Cerebellar nuclear complex (tissue), 1 donor: ENCODE data around the gene BACE2.

Experiments used
- DNase-seq, 2 experiments: peaks; one replicate each; lab custom pipeline; 2025; lab: John Stamatoyannopoulos, UW

The BACE2 gene

DNA sequence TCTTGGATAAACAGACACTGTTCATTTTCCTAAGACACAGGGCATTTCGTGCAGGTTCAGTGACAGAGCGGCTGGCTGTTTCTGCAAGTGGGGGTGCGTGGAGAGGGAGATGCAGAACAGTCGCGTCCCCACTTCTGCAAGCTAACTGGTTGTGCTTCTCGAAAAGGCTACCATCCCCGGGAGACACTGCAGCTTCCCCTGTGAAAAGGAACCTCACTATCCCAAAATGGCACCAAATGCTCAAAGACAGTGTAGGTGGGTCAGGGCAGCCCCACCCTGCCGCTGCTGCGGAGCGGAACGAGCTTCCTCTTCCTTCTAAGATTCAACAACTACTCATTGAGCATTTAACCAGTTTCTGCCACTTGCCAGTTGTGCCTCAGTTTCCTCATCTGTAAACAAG is 19.2 kb upstream of the BACE2 start:
- DNase-seq = no peak

DNA sequence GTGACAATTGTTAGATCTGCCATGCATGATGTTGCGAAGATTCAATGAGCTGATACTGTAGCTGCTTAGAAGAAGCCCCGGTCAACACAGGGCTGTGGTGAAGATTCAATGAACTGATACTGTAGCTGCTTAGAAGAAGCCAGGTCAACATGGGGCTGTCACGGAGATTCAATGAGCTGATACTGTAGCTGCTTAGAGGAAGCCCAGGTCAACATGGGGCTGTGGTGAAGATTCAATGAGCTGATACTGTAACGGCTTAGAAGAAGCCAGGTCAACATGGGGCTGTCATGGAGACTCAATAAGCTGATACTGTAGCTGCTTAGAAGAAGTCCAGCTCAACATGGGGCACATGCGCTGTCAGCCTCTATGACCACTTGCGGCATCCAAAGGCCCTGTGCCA is 18.8 kb upstream of the BACE2 start:
- DNase-seq = no peak

DNA sequence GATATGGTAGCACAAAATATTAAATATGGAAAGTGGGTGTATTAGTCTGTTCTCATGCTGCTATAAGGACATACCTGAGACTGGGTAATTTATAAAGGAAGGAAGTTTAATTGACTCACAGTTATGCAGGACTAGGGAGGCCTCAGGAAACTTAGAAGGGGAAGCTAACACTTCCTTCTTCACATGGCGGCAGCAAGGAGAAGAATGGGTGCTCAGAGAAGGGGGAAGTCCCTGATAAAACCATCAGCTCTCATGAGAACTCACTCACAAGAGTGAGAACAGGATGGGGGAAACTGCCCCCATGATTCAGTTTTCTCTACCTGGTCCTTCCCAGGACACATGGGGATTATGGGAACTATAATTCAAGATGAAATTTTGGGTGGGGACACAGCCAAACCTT is 15.8 kb upstream of the BACE2 start:
- no peak for DNase-seq

DNA sequence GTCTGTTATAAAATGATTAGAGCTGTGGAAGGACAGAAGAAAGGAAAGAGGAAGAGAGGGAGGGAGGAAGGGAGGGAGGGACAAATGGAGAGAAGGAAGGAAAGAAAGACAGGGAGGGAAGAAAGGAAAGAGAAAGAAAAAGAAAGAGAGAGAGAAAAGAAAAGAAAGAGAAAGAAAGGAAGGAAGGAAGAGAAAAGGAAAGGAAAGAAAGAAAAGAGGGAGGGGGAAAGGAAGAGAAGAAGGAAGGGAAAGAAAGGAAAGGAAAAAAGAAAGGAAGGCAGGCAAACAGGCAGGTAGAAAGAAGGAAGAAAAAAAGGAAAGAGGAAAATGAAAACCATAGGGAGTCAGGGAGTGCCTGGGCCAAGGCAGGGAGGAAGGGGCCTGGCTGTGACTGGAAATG is 14.5 kb upstream of the BACE2 start:
- DNase-seq = no peak

DNA sequence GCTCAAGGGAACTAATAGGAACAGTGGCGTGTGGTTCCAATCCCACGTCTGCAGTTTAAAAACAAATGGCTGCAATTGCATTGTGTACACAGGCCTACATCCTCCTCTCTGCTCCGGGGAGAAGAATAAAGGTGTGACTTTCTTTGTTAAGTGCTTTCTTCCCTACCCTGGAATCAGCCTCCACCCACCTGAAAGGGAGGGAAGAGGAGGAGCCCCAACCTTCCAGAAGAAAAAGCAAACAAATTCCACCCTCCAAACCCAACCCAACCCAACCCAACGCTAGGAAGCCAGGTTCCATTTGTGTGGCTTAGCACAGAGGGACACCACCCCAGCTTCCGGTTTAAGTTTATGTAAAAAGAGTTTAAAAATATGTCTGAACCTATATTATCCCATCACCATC is 11.8 kb upstream of the BACE2 start:
- DNase-seq = no peak

DNA sequence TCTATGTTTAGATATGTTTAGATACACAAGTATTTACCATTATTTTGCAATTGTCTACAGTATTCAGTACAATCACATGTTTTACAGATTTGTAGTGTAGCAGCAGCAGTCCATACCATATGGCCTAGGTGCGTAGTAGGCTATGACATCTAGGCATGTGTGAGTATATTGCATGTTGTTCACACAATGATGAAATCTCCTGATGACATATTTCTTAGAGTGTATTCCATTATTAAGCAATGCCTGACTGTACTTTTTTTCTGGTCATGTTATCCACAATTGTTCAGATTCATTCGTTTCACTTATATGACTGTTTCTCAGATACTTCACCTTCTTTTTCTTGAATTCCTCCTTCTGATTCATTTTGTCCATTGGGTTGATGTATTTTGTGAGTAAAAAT is 9.9 kb upstream of the BACE2 start:
- DNase-seq = no peak

DNA sequence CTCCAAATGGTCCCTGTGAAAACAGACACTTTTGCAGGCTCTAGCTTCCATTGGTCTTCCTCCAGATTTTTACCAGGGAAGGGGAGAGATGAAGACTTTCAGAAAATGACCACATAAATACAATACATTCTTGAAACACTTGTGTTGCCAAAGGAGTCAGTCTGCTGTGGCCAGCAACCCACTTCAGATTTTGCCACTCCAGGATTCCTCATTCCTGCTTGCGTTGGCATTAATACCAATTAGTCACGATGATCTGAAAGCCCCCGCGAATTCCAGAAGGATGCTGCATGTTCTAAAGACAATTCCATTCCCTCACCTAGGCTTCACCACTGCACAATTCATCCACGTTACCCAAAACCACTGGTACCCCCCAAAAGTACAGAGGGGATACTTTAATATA is 7.9 kb upstream of the BACE2 start:
- DNase-seq = no peak

DNA sequence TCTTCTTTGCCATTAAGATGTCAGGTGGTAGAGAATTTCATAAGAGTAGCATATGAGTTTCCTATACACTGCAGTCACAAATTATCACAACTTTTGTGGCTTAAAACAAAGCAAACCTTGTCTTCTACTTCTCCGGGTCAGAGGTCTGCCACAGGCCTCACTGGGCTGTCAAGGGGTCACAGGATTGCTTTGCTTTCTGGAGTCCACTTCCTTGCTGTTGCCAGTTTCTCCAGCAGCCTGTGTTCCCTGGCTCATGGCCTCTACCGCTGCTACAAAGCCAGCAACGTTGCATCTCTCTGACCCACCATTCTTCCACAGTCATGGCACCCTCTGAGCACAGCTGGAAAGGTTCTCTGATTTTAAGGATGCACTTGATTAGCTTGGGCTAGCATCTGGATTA is 6.5 kb upstream of the BACE2 start:
- no peak for DNase-seq

DNA sequence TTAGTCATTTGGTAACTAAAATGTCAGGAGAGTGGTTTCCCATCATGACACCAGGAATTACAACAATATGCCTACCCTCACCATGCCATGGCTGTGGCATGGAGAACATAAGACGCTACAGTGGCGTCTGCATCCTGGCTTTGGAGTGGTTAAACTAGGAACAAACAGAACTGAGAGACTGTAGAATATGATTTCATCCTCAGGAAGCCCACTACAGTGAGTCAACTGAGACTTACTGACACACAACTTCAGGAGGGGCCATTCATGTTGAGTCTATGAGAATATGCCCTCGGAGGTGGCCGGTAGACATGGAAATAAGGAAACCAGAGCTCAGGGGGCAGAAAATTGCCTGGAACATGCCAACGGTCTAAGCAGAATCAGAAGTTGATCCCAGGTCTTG is 5.9 kb upstream of the BACE2 start:
- DNase-seq = no peak

DNA sequence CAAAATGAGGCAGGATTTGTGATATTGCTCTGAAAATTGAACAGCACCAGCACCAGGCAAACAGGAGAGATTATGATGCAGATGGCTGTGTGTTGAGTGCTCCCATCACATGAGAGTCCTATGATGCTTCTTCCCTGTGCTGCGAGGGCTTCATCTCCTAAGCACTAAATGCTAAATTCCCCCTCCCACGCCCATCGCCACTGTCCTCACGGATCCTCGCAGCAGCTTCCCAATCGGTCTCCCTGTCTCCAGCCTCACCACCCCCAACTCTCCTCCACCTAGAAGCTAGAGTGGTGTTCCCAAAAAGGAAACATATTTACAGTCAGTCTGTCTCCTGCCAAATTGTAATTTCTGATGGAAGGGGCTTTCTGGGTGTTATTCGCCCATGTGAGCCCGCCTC is 4.9 kb upstream of the BACE2 start:
- no peak for DNase-seq

DNA sequence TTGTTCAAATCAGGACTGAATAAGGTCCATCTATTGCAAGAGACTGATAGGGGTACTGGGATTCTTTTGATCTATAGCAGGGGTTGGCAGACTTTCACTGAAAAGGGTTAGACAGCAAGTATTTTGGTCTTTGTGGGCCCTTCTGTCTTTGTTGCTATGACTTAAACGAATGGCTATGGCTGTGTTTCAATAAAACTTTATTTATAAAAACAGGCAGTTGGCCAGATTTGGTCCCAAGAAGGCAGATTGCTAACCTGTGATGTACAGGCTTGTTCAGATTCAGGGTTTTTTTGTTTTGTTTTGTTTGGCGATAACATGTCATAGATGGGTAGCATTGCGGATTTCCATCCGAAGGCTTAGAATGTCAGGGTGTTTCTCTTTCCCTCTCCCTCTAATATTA is 3.9 kb upstream of the BACE2 start:
- no peak for DNase-seq

DNA sequence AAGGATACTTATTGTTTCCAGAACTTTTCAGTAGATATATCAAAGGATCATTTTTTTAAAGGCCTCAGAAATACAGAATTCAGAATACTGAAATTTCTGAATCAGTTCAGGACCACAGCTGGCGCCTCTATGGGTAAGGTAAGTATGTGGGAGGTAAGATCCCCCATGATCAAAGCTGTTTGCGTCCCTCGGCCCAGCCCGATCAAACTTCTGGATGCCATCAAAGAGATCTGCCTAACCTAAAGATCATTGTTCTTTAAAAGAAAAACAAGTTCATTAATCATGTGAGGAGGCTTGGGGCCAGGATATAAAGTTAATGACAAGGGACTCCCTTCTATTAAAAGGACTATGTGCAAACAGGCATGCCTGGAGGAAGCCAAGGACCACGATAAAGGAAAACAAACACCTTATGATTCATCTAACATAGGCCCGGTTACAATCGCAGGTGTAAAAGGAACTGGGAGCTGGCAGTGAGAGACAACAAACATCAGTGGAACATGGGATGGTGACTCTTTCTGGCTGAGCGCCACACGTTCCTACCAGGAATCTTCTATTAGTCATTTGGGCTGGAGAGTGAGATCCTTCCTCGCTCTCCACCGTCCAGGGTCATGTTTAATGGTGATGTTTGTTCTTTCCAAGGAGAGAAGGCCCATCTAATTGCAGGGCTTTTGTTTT is 2.8 kb upstream of the BACE2 start:
- DNase-seq = no peak

DNA sequence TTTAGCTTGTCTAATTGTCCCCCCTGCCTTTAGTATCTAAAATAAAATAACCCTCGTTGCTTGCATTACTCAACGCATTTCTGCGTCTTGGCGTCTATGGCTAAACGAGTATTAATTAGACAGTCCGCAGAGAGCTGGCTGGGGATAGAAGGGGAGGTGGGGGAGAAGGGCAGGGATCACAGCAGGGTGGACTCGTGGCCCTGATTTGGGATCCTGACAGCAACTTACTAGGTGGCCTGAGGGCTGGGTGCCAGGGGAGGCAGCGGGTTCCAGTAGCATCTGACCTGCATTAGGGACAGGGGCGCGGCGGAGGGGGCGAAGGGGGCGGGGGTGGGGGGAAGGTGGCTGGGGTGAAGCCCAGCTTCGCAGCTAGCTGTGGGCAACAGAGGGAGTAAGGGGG is 1.1 kb upstream of the BACE2 start:
- DNase-seq = no peak

DNA sequence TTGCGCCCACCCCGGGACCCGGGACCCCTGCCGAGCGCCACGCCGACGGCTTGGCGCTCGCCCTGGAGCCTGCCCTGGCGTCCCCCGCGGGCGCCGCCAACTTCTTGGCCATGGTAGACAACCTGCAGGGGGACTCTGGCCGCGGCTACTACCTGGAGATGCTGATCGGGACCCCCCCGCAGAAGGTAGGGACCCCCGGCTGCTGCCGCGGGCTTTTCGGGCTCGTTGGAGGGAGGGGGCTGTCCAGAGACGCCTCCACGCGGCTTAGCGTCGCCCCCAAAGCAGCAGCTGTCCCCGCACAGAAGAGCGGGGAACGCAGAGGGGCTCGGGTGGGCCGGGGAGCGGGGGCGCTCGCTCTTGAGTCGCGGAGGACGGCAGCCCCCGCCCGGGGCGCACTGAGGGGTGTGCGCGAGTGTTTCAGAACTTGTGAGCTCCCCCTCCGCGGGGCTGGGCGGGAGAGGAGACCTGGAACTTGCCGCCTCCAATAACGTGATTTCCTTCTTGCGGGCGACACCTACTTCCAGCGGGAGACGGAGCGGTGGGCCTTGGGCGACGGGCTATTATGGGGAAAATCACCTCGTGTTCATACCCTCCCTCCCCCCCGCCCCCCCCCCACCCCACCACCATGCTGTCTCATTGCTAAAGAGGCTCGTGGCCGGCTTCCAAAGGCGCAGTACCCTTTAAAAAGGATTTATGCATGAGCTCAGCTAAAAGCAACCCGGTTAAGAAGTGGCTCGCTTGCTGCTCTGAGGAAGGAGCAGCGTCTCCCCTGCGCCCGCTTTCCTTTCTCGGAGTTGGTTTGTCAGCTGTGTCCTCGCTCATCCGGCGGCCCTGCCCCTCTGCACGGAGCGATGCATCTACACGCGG is 664 bp downstream of the BACE2 start:
- no peak for DNase-seq

DNA sequence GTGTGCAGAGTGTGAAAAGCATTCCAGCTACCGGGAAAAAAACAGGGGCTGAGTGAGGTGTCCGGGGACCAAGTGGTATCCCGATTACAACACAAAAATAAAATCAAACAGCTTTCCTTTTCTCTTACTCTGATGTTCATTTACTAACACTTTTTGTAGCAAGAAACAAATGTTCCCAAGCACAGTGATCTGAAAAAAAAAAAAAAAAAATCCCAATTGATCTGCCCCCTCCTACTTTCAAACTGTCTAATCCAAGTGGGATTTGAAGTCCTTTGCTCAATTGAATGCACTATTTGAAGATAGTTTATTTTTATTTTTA is 1.3 kb downstream of the BACE2 start:
- DNase-seq = no peak

DNA sequence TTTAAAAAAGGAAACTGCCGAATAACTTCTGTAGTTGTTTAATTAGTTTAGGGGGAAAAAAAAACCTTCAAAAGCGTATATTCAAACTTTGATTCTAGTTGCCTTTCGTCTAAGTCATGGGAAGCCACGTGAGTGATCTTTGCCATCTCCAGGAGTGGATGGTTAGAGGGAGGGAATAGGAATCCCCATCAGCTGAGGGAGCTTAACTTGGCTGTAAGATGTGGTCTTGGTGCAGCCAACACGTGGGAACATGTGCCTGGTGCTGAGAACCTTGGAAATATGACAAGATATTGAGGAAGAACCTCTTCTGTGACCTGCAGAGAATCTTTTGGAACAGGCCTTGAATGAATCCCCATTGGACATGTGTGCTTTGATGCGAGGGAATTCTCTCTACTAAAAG is 1.7 kb downstream of the BACE2 start:
- no peak for DNase-seq

DNA sequence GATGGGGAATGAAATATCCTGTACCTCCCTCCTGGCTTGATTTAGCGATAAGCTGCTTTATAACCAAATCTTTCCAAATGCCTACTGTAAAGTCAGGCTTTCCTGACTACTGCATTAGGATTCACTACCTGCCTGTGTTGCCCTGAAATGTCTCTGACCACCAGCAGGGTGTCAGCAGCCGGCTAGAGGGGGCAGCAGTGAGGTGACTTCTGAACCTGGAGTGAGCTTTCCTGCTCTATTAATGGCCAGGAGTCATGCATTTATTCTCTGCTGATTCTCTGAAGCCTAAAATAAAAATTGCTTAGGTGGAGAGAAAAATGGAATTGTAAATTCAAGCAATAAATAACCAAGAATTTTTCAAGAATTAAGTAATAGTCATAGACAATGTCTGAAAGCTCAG is 2.5 kb downstream of the BACE2 start:
- no peak for DNase-seq

DNA sequence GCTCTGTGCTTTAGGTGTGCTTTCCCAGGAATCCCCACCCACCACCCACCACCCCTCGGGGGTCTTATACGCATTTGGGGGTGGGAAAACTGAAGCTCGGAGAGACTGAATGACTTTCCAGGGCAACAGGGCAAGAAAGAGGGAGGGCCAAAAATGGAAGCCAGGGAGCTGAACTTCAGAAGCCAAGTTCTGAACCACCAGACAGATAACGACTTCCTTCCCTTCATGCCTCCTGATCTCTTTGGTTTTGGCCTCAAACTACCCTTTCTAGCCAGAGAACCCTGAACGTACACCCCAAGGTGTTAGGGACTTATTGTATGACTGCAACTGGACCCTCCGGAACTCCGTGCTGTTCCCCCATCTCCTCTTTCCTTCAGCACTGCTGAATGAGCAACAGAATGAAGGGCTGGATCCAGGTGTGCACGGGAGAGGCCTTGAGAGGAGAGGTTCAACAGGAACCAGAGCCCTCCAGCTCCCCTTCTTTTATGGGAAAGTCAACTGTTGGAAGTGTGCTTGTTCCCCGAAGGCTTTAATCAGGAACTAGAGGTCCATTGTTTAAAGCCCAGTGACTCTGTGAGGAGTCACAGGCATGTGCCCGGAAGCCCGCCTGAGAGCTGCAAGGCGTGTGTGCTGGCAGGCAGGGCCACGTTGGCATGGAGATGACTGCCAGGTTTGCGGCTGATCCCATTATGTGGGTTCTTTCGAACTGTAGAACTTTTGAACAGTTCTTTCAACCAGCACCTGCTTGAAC is 3.1 kb downstream of the BACE2 start:
- no peak for DNase-seq

DNA sequence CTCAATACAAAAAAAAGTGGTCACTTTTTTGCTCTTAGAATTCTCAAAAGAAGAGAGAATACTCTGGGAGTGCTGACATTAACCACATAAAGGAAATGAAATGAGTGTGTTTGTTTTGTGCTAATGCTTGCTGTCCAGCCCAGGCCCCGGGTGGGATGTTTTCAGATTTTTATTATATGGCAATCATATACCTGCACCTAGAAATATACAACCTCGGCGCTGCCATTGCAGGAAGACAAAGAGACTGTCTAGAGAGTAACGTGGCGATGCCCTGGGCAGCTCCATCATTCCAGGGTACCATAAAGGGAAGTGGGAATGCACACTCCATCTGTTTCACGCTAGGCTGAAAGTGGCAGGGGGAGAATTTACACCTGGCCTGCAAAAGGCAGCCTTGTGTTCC is 7.1 kb downstream of the BACE2 start:
- no peak for DNase-seq

DNA sequence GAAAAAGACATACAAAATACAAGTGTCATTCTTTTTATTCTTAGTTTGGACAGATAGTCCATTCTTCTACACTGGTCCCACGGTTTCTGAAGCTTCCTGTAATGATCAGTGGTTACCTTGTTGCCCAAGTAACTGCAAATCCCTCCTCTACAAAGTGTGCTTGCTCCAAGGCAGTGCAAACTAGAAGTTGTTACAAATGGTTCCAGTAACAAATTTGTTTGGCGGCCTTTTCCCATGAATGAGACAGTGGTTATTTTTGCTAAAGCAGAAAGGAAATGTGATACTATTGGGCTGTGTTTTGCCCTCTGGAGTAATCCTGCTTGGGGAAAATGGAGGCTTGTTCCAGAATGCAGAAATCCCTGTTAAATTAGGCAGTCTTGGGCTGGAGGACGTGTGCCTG is 8.9 kb downstream of the BACE2 start:
- DNase-seq = no peak

DNA sequence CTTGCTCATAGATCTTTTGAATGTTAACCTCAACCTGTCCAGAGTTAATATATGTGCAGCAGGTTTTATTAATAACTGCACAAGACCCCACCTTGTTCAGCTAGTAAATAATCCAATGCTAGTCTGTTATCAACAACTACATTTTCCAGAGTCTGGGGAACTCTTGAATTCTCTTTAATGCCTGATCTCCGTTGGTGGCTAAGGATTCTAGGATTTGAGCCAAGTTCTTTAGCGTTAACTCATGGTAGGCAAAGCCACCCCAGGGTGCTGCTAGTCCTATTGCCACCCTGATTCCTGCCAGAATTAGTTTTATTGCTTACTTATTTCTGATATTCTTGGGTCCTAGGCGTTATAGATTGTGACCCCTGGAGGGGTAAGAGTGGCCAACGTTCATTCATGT is 12.8 kb downstream of the BACE2 start:
- no peak for DNase-seq

DNA sequence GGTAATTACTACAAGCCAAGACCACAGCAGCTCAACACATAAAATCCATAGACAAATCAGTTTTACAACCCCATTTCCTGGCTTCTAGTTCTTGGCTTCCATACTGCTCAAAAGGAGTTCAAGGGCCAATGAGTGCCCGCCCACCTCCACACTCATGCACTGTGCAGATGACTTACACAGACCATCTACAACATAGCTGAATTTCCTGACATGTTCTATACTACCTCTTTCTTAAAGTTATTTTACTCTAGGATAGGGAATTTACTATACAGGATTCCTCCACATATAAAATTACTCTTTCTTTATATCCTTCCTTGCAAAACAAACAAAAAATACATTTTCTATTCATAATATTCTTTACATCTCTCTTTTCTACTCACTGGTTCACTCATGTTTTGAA is 14.6 kb downstream of the BACE2 start:
- DNase-seq = no peak

DNA sequence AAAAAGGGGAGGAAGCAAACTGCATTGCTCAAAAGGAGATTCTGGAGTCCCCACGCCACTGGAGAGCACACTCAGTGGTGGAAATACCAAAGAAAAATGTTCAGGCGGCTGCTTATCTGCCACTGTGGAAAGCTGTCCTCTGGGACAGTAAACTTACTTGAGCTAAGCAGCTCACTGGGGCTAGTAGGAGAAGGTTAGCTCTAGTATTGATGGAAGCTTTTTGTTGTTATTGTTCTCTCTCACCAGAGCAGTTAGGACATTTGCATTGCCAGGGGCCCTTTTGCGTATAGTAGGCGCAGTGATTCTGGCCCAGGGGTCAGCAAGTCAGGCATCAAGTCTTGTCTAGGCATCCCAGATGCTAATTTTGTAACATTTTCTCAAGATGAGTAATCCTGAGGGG is 15.6 kb downstream of the BACE2 start:
- DNase-seq = no peak
